Endodermal cell (in vitro differentiated cells): ENCODE results near the gene KICS2. TPM values are rescaled to one million over a fixed set of nuclear protein-coding genes. Genes with fewer than 3 reads are reported as not detected.

ENCODE experiments used
- DNase-seq: peaks from one replicate; pipeline ENCODE4 v3.0.0-alpha.2; 2017
- H3K27ac ChIP-seq: 2 replicates; pipeline ENCODE4 v1.5.1; 2013; ENCODE audit warnings: mild to moderate bottlenecking, low read depth, low read length, moderate library complexity
- H3K27me3 ChIP-seq: 2 replicates; pipeline ENCODE4 v1.6.1; 2013; ENCODE audit warnings: mild to moderate bottlenecking, low read length, moderate library complexity; ENCODE audit not compliant: insufficient read depth, control insufficient read depth, poor library complexity, severe bottlenecking
- H3K36me3 ChIP-seq: 2 replicates; pipeline ENCODE4 v1.7.0; 2013; ENCODE audit warnings: mild to moderate bottlenecking, low read length, moderate library complexity; ENCODE audit not compliant: control insufficient read depth, insufficient read depth
- H3K4me1 ChIP-seq: one replicate; pipeline ENCODE4 v1.7.0; 2013; ENCODE audit warnings: low read length; ENCODE audit not compliant: control insufficient read depth, insufficient read depth
- H3K4me3 ChIP-seq: 2 replicates; pipeline ENCODE4 v1.5.1; 2013; ENCODE audit warnings: mild to moderate bottlenecking, low read length, moderate library complexity
- H3K9ac ChIP-seq: 2 replicates; pipeline ENCODE4 v1.6.1; 2013; ENCODE audit warnings: mild to moderate bottlenecking, low read length, moderate library complexity; ENCODE audit not compliant: poor library complexity, severe bottlenecking; ENCODE audit errors: extremely low read depth
- H3K9me3 ChIP-seq: 2 replicates; pipeline ENCODE4 v1.6.1; 2013; ENCODE audit warnings: mild to moderate bottlenecking, low read length, moderate library complexity; ENCODE audit not compliant: control insufficient read depth
- H3K27ac Mint-ChIP-seq: 2 replicates; pipeline ENCODE4 v1.8.0; 2020; ENCODE audit warnings: mixed read lengths
- H3K27me3 Mint-ChIP-seq: 2 replicates; pipeline ENCODE4 v1.8.0; 2021; ENCODE audit warnings: mild to moderate bottlenecking, mixed read lengths; ENCODE audit not compliant: insufficient read depth
- H3K36me3 Mint-ChIP-seq: 2 replicates; pipeline ENCODE4 v1.8.0; 2020; ENCODE audit warnings: low read depth, mixed read lengths
- H3K4me1 Mint-ChIP-seq: 2 replicates; pipeline ENCODE4 v1.8.0; 2020; ENCODE audit warnings: mixed read lengths
- H3K4me3 Mint-ChIP-seq: 2 replicates; pipeline ENCODE4 v1.8.0; 2020; ENCODE audit warnings: mild to moderate bottlenecking, moderate library complexity, mixed read lengths
- H3K9me3 Mint-ChIP-seq: 2 replicates; pipeline ENCODE4 v1.8.0; 2020; ENCODE audit warnings: mild to moderate bottlenecking, mixed read lengths
- CTCF ChIP-seq: fragments of 200-600 bp; sonication (generic); conservative IDR thresholded peaks from 2 replicates; pipeline ENCODE4 v1.5.0; 2021; ENCODE audit warnings: antibody characterized with exemption, mild to moderate bottlenecking
- WGBS, 2 experiments: methylation state at CpG; one replicate each; pipeline versions ENCODE4 v1.1.5 to v1.1.7; 2013; ENCODE audit warnings: missing lambda C conversion rate in 2 of 2, mixed read lengths in 1 of 2; ENCODE audit not compliant: insufficient coverage in 1 of 2, insufficient read length in 1 of 2; 5-methylcytosine and 5-hydroxymethylcytosine counted together
- total RNA-seq, 2 donors: library from RNA; stranded (reverse); fragmentation: NEBNext Ultra II Directional in 1 of 2; extraction: Animal tissue kit (Norgen Biotek cat#: 25700) in 1 of 2; gene quantifications; 2 replicates in 1 of 2; 3 replicates in 1 of 2; pipeline ENCODE4 v1.2.1, GENCODE V29; 2021

Gene KICS2
- total RNA-seq, 2 donors from 2014 or later, result 8.0 to 16.6 TPM

- H3K4me1 ChIP-seq, result no peaks in the 10 kb centered on the region
- Mint-ChIP-seq H3K27ac (no peak overlapping the region), H3K36me3 (peaks cover 22% of the 10 kb centered on the region)
Observed at GRCh38 chr12:64194333-64195149, 27.6 kb downstream of the KICS2 start.

GRCh38 chr12:64193931-64194330 is 28.2 kb downstream of the KICS2 start:
- Mint-ChIP-seq H3K4me3 (no peak overlapping the region), H3K4me1 (no peaks in the 10 kb centered on the region), H3K27me3 (no peaks in the 10 kb centered on the region), H3K36me3 (peaks cover 22% of the 10 kb centered on the region), H3K9me3 (peaks cover 4% of the 10 kb centered on the region), H3K27ac (no peak overlapping the region)
- Histone ChIP-seq H3K4me1 (no peaks in the 10 kb centered on the region), H3K4me3 (no peak overlapping the region), H3K36me3 (no peaks in the 10 kb centered on the region), H3K27me3 (no peaks in the 10 kb centered on the region), H3K27ac (no peak overlapping the region), H3K9ac (no peak overlapping the region), H3K9me3 (no peaks in the 10 kb centered on the region)
- no peak for DNase-seq
- no peak for TF ChIP-seq CTCF
- 92 to 96% methylated on average over 4 to 6 of the region's 6 CpGs for WGBS, 2 experiments

More at GRCh38 chr12:64194333-64195149, 27.6 kb downstream of the KICS2 start:
- Mint-ChIP-seq H3K4me1 (no peaks in the 10 kb centered on the region), H3K9me3 (peaks cover 4% of the 10 kb centered on the region), H3K27me3 (no peaks in the 10 kb centered on the region), H3K4me3 (no peak overlapping the region)
- Histone ChIP-seq H3K4me3 (no peak overlapping the region), H3K27ac (no peak overlapping the region), H3K9ac (no peak overlapping the region), H3K9me3 (no peaks in the 10 kb centered on the region), H3K27me3 (no peaks in the 10 kb centered on the region), H3K36me3 (no peaks in the 10 kb centered on the region)
- no peak for DNase-seq
- no peak for TF ChIP-seq CTCF
- 94 to 96% methylated on average over 6 to 7 of the region's 7 CpGs for WGBS, 2 experiments

- Mint-ChIP-seq H3K9me3 (peaks cover 4% of the 10 kb centered on the region), H3K27ac (no peak overlapping the region), H3K36me3 (peaks cover 22% of the 10 kb centered on the region), H3K4me1 (no peaks in the 10 kb centered on the region), H3K27me3 (no peaks in the 10 kb centered on the region), H3K4me3 (no peak overlapping the region)
- Histone ChIP-seq H3K9me3 (no peaks in the 10 kb centered on the region), H3K9ac (no peak overlapping the region), H3K4me1 (no peaks in the 10 kb centered on the region), H3K27ac (no peak overlapping the region), H3K27me3 (no peaks in the 10 kb centered on the region), H3K4me3 (no peak overlapping the region), H3K36me3 (no peaks in the 10 kb centered on the region)
- TF ChIP-seq CTCF, result no peak
- 92 to 98% methylated on average over 5 to 7 of the region's 7 CpGs for WGBS, 2 experiments
- DNase-seq, result no peak
Observed at GRCh38 chr12:64192644-64193444, 29.3 kb downstream of the KICS2 start.
